SK-N-SH treated with all-trans-retinoic acid at 6 μM for 48 hours (cell line): ENCODE measurements around the gene SPATA20.

Experiments used
- ATAC-seq: fragments of 200-7000 bp; cut with Tn5 transposase; 3 replicates; pipeline ENCODE4 v1.9.1; 2020; ENCODE audit warnings: mild to moderate bottlenecking, moderate library complexity
- ARNTL ChIP-seq: fragments of 450-650 bp; formaldehyde crosslinking; IDR thresholded peaks from 2 replicates; pipeline ENCODE4 v1.5.0; 2020; ENCODE audit warnings: low read depth, mild to moderate bottlenecking, moderate library complexity, borderline replicate concordance
- BACH2 ChIP-seq: fragments of 250-450 bp; sonication (Bioruptor Pico); IDR thresholded peaks from 2 replicates; pipeline ENCODE4 v1.9.0; 2021; ENCODE audit warnings: mild to moderate bottlenecking, borderline replicate concordance
- CSDC2 ChIP-seq: fragments of 250-450 bp; sonication (Bioruptor Pico); IDR thresholded peaks from 2 replicates; pipeline ENCODE4 v1.5.0; 2020; ENCODE audit warnings: mild to moderate bottlenecking, moderate library complexity
- ESRRG ChIP-seq: fragments of 250-450 bp; sonication (Bioruptor Pico); IDR thresholded peaks from 2 replicates; pipeline ENCODE4 v1.6.1; 2021; ENCODE audit warnings: mild to moderate bottlenecking
- GLIS3 ChIP-seq: fragments of 250-450 bp; sonication (Bioruptor Pico); IDR thresholded peaks from 2 replicates; pipeline ENCODE4 v1.5.0; 2020; ENCODE audit warnings: mild to moderate bottlenecking, moderate library complexity
- ISL1 ChIP-seq: fragments of 250-450 bp; sonication (Bioruptor Pico); IDR thresholded peaks from 2 replicates; pipeline ENCODE4 v2.1.2; 2022; ENCODE audit warnings: mild to moderate bottlenecking, moderate library complexity
- OSR1 ChIP-seq: fragments of 250-450 bp; sonication (Bioruptor Pico); IDR thresholded peaks from 2 replicates; pipeline ENCODE4 v1.8.0; 2022; ENCODE audit warnings: moderate library complexity, mild to moderate bottlenecking, inconsistent platforms
- PPARA ChIP-seq: fragments of 250-450 bp; sonication (Bioruptor Pico); IDR thresholded peaks from 2 replicates; pipeline ENCODE4 v1.5.0; 2020; ENCODE audit warnings: mild to moderate bottlenecking, borderline replicate concordance
- RARB ChIP-seq: fragments of 250-450 bp; sonication (Bioruptor Pico); IDR thresholded peaks from 2 replicates; pipeline ENCODE4 v1.8.0; 2021; ENCODE audit warnings: mild to moderate bottlenecking, moderate library complexity
- SNAI2 ChIP-seq: fragments of 250-450 bp; sonication (Bioruptor Pico); IDR thresholded peaks from 2 replicates; pipeline ENCODE4 v1.5.0; 2020; ENCODE audit warnings: mild to moderate bottlenecking, moderate library complexity
- TCF4 ChIP-seq: fragments of 250-450 bp; sonication (Bioruptor Pico); IDR thresholded peaks from 2 replicates; pipeline ENCODE4 v1.8.0; 2021; ENCODE audit warnings: mild to moderate bottlenecking, moderate library complexity, borderline replicate concordance
- TOX ChIP-seq: fragments of 250-450 bp; sonication (Bioruptor Pico); IDR thresholded peaks from 2 replicates; pipeline ENCODE4 v1.8.0; 2021; ENCODE audit warnings: mild to moderate bottlenecking, moderate library complexity, borderline replicate concordance
- ZC3H10 ChIP-seq: fragments of 250-450 bp; sonication (Bioruptor Pico); IDR thresholded peaks from 2 replicates; pipeline ENCODE4 v1.5.1; 2021; ENCODE audit warnings: mild to moderate bottlenecking, moderate library complexity
- ZFP30 ChIP-seq: fragments of 450-650 bp; formaldehyde crosslinking; IDR thresholded peaks from 2 replicates; pipeline ENCODE4 v1.5.0; 2022; ENCODE audit warnings: mild to moderate bottlenecking, moderate library complexity
- ZNF565 ChIP-seq: fragments of 450-650 bp; formaldehyde crosslinking; conservative IDR thresholded peaks from 2 replicates; pipeline ENCODE4 v1.5.0; 2020; ENCODE audit warnings: low read depth, mild to moderate bottlenecking, moderate library complexity
- ZNF70 ChIP-seq: fragments of 450-650 bp; formaldehyde crosslinking; IDR thresholded peaks from 2 replicates; pipeline ENCODE4 v1.5.0; 2020; ENCODE audit warnings: mild to moderate bottlenecking, moderate library complexity
- ZNF8 ChIP-seq: fragments of 450-650 bp; formaldehyde crosslinking; IDR thresholded peaks from 2 replicates; pipeline ENCODE4 v1.5.0; 2020; ENCODE audit warnings: mild to moderate bottlenecking, moderate library complexity
- TF ChIP-seq, protein P1 (sequence below): fragments of 250-450 bp; sonication (Bioruptor Pico); IDR thresholded peaks from 2 replicates; pipeline ENCODE4 v1.5.1; 2020; ENCODE audit warnings: low read depth, mild to moderate bottlenecking, moderate library complexity
- TF ChIP-seq, protein P2 (sequence below): fragments of 250-450 bp; sonication (Bioruptor Pico); IDR thresholded peaks from 2 replicates; pipeline ENCODE4 v1.8.0; 2020; ENCODE audit warnings: mild to moderate bottlenecking, moderate library complexity, borderline replicate concordance
- TF ChIP-seq, protein P3 (sequence below): fragments of 250-450 bp; sonication (Bioruptor Pico); IDR thresholded peaks from 2 replicates; pipeline ENCODE4 v1.5.1; 2021; ENCODE audit warnings: mild to moderate bottlenecking, moderate library complexity
- TF ChIP-seq, protein P4 (sequence below): fragments of 250-450 bp; sonication (Bioruptor Pico); IDR thresholded peaks from 2 replicates; pipeline ENCODE4 v1.5.0; 2020; ENCODE audit warnings: mild to moderate bottlenecking, moderate library complexity
- TF ChIP-seq, protein P5 (sequence below): fragments of 250-450 bp; sonication (Bioruptor Pico); IDR thresholded peaks from 2 replicates; pipeline ENCODE4 v1.8.0; 2021; ENCODE audit warnings: low read depth, mild to moderate bottlenecking, moderate library complexity, borderline replicate concordance

Gene SPATA20

DNA sequence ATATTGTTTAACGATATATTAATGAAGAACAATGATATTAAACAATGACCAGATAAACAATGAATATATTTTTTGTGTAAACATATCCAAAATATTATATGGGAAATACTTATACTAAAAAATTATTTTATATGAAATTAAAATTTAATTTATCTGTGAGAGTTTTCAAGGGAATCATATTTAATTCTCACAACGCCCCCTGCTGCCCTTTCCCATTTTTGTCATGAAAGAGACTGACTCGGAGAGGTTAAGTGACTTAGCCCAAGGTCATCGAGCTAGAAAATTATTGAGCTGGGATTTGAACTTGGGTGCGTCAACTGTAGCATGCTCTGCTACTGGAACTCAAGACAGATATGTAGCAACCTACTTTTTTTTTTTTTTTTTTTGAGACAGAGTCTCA is 45.9 kb upstream of the SPATA20 start (continued):
- TF ChIP-seq, protein P1, sequence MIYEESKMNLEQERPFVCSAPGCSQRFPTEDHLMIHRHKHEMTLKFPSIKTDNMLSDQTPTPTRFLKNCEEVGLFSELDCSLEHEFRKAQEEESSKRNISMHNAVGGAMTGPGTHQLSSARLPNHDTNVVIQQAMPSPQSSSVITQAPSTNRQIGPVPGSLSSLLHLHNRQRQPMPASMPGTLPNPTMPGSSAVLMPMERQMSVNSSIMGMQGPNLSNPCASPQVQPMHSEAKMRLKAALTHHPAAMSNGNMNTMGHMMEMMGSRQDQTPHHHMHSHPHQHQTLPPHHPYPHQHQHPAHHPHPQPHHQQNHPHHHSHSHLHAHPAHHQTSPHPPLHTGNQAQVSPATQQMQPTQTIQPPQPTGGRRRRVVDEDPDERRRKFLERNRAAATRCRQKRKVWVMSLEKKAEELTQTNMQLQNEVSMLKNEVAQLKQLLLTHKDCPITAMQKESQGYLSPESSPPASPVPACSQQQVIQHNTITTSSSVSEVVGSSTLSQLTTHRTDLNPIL (CRISPR knock-in tag) = no peak
- no peak for TF ChIP-seq OSR1 (CRISPR knock-in tag)
- no peak for TF ChIP-seq ARNTL
- no peak for TF ChIP-seq SNAI2 (CRISPR knock-in tag)
- TF ChIP-seq TOX (CRISPR knock-in tag) = no peak
- no peak for TF ChIP-seq CSDC2 (CRISPR knock-in tag)
- no peak for TF ChIP-seq ESRRG (CRISPR knock-in tag)
- TF ChIP-seq ZNF8 (CRISPR knock-in tag) = no peak
- TF ChIP-seq ZC3H10 = no peak
- TF ChIP-seq ZFP30 (CRISPR knock-in tag) = no peak
- TF ChIP-seq ZNF70 = no peak

DNA sequence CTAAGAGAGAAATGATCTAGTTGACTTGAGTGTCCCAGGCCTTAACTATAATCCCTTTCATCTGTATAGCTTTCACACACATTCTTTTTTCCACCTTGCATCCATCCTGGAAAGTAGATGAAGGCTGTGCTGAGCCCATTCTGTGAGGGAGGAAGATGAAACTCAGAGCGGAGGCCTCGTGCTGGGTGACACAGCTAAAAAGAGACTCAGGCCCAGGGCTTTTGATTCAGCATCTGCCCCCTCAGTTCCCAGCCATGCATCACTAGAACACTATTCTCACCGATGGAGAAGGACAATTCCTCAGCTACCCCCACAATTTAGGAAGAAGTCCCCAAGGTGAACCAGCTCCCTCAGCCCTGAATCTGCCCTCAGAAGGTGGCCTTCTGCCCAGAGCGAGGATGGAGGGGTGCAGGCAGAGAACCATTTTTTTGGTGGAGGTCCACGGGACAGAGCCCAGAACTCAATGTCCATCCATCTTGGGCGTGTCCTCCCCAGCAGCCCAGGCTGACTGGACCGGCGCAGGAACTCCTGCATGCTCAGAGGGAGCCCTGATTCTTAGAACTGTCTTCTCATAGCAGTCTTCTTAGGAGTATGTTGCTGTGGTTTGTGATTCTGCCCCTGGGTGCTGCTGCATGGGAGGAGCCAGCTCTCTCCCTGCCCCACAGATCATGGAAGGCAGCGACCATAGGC is 44.5 kb upstream of the SPATA20 start:
- ATAC-seq = no peak

DNA sequence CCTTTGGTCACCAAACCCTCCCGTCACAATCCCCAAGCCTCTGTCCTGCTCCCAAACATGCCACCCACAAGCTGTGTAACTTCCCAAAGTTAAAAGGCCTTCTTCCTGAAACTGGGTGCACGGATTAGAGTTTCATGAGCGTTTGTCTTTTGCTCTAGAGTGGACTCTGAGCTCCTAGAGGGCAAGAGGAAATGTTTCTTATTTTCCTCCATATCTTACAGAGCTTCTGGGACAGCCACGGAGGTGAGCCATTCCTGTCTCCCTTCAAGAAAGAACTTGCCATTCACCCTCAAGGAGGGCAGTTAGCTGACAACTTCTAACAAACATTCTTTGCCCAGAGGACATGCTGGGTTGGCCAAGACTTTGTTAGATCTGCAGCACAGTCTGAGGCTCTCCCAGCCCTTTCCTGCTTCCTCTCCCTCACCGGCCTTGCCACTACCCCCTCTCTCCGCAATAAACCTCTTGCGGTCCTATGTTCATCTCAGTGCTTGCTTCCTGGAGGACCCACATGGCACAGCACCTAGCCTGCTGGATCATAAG is 41.3 kb upstream of the SPATA20 start:
- ATAC-seq = no peak
- TF ChIP-seq PPARA (no peak), ZC3H10 (no peak), TCF4 (CRISPR knock-in tag) (no peak), BACH2 (no peak), GLIS3 (CRISPR knock-in tag) (no peak), ZNF8 (CRISPR knock-in tag) (no peak), ISL1 (CRISPR knock-in tag) (no peak)
- TF ChIP-seq, protein P2, sequence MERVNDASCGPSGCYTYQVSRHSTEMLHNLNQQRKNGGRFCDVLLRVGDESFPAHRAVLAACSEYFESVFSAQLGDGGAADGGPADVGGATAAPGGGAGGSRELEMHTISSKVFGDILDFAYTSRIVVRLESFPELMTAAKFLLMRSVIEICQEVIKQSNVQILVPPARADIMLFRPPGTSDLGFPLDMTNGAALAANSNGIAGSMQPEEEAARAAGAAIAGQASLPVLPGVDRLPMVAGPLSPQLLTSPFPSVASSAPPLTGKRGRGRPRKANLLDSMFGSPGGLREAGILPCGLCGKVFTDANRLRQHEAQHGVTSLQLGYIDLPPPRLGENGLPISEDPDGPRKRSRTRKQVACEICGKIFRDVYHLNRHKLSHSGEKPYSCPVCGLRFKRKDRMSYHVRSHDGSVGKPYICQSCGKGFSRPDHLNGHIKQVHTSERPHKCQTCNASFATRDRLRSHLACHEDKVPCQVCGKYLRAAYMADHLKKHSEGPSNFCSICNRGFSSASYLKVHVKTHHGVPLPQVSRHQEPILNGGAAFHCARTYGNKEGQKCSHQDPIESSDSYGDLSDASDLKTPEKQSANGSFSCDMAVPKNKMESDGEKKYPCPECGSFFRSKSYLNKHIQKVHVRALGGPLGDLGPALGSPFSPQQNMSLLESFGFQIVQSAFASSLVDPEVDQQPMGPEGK (CRISPR knock-in tag) = no peak
- TF ChIP-seq, protein P3, sequence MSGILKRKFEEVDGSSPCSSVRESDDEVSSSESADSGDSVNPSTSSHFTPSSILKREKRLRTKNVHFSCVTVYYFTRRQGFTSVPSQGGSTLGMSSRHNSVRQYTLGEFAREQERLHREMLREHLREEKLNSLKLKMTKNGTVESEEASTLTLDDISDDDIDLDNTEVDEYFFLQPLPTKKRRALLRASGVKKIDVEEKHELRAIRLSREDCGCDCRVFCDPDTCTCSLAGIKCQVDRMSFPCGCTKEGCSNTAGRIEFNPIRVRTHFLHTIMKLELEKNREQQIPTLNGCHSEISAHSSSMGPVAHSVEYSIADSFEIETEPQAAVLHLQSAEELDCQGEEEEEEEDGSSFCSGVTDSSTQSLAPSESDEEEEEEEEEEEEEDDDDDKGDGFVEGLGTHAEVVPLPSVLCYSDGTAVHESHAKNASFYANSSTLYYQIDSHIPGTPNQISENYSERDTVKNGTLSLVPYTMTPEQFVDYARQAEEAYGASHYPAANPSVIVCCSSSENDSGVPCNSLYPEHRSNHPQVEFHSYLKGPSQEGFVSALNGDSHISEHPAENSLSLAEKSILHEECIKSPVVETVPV (CRISPR knock-in tag) = no peak

More for the DNA sequence above, 44.5 kb upstream of the SPATA20 start:
- no peak for TF ChIP-seq RARB (CRISPR knock-in tag)
- TF ChIP-seq ZFP30 (CRISPR knock-in tag) = no peak
- TF ChIP-seq, protein P4, sequence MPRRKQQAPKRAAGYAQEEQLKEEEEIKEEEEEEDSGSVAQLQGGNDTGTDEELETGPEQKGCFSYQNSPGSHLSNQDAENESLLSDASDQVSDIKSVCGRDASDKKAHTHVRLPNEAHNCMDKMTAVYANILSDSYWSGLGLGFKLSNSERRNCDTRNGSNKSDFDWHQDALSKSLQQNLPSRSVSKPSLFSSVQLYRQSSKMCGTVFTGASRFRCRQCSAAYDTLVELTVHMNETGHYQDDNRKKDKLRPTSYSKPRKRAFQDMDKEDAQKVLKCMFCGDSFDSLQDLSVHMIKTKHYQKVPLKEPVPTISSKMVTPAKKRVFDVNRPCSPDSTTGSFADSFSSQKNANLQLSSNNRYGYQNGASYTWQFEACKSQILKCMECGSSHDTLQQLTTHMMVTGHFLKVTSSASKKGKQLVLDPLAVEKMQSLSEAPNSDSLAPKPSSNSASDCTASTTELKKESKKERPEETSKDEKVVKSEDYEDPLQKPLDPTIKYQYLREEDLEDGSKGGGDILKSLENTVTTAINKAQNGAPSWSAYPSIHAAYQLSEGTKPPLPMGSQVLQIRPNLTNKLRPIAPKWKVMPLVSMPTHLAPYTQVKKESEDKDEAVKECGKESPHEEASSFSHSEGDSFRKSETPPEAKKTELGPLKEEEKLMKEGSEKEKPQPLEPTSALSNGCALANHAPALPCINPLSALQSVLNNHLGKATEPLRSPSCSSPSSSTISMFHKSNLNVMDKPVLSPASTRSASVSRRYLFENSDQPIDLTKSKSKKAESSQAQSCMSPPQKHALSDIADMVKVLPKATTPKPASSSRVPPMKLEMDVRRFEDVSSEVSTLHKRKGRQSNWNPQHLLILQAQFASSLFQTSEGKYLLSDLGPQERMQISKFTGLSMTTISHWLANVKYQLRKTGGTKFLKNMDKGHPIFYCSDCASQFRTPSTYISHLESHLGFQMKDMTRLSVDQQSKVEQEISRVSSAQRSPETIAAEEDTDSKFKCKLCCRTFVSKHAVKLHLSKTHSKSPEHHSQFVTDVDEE (CRISPR knock-in tag) = no peak
- no peak for TF ChIP-seq OSR1 (CRISPR knock-in tag)
- no peak for TF ChIP-seq ZC3H10
- TF ChIP-seq BACH2 = no peak
- TF ChIP-seq ZNF565 = no peak
- no peak for TF ChIP-seq ESRRG (CRISPR knock-in tag)
- no peak for TF ChIP-seq ZNF70
- TF ChIP-seq CSDC2 (CRISPR knock-in tag) = no peak
- TF ChIP-seq ZNF8 (CRISPR knock-in tag) = no peak
- TF ChIP-seq, protein P5, sequence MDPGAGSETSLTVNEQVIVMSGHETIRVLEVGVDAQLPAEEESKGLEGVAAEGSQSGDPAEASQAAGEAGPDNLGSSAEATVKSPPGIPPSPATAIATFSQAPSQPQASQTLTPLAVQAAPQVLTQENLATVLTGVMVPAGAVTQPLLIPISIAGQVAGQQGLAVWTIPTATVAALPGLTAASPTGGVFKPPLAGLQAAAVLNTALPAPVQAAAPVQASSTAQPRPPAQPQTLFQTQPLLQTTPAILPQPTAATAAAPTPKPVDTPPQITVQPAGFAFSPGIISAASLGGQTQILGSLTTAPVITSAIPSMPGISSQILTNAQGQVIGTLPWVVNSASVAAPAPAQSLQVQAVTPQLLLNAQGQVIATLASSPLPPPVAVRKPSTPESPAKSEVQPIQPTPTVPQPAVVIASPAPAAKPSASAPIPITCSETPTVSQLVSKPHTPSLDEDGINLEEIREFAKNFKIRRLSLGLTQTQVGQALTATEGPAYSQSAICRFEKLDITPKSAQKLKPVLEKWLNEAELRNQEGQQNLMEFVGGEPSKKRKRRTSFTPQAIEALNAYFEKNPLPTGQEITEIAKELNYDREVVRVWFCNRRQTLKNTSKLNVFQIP (CRISPR knock-in tag) = no peak
- TF ChIP-seq GLIS3 (CRISPR knock-in tag) = no peak
- TF ChIP-seq ARNTL = no peak
- TF ChIP-seq, protein P1 (CRISPR knock-in tag) = no peak
- TF ChIP-seq, protein P3 (CRISPR knock-in tag) = no peak
